Effector CD4-positive, alpha-beta T cell (primary cell): ENCODE results near the gene ETV3L. TPM values are rescaled to one million over a fixed set of nuclear protein-coding genes. Genes with fewer than 3 reads are reported as not detected.

Experiments
- DNase-seq: peaks from one replicate; pipeline ENCODE4 v3.0.0-alpha.2; 2020
- total RNA-seq: gene quantifications from one replicate; lab custom pipeline; 2026; lab: John Stamatoyannopoulos, UW

Gene ETV3L
- total RNA-seq, result not detected

DNA sequence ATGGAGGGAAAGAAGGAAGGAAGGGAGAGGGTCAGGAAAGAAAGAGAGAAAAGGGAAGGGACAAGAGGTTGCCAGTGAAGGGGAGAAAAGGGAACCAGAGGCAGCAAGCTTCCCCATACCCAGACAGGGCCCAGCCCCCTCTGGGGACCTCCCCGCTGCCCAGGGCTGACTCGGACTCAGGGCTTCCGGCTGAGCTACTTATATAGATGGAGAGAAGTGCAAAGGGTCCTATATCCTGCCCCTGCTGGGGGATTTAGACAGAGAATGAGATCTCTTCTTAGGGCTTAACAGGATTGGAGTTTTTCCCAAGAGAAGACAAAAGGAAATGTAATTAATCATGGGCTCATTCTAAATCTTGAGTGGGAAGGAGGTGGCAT is at the start of gene ETV3L:
TSS of gene ETV3L (minus strand) at position 176 of the 377 bp plus-strand sequence. CDS start 285 bp downstream, outside the sequence.
- DNase-seq, result no peak

DNA sequence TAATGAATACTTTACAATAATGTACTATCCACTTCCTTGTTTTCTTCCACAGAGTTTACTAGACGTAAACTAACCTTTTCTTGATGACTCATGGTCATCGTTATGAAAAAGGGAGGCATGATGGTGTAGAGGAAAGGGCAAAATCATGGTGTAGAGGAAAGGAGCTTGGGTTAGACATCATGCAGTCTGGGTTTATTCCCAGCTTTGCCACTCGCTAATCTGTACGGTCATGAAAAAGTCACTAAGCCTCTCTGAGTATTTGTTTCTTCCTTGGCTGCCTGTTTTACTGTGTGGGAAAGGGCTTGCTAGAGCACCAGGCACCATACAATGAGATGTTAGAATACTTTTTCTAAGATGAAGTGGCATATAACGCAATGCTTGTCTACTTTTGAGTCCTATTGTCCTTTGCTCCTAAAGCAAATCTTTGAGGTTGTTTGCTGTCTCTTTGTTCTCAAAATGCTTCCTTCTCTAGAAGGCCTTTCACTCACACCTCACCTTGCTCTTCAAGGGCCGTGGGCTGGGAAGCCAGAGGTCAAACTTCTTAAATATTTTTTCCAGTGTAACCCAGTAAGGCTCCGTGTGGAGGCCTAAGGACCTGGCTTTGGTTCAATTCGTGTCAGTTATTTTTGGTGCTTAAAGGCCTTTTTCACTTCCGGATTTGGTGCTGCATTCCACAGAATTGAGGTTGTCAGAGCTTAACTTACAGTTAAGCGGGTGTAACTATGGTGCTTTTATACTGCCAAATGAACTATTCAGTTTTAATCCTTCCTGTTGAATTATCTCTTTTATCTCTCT is 48.5 kb upstream of the ETV3L start:
- DNase-seq, result no peak

GRCh38 chr1:157147037-157147436 is 47.4 kb upstream of the ETV3L start:
- no peak for DNase-seq

DNA sequence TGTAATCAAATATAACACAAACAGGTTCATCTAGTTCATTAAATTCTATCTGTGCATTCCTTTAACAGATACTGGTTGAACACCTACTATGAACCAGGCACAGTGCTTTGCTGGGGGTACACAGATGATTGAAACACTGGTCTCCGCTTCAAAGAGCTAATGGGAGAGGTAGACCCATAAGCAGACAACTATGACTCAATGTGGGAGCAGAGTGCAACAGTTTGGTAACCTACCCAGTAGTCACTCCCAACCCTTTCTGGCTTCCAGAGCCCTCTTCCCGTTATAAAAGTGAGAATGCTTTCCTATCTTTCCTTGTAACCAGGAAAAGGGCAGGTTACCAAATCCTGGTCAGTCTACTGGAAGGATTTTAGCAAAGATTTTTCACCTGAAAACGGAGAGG is 46.6 kb upstream of the ETV3L start:
- no peak for DNase-seq

DNA sequence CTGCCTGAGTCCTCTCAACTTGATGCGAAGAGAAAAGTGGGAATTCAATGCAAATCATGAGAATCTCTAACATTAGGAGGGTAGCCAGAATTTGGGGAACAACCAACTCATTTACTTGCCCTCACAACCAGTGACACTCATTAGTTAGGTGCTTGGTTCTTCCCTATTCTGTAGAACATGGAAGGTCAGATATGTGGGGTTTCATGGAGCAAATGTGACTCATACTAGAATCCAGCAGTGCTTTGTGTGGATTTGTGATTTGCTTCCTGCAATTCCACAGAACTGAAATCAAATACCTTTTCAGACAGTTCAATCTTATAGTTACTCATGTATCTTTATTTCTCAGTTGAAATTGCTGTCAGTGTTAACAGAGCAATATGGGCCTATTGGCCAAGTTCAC is 45.5 kb upstream of the ETV3L start:
- no peak for DNase-seq

- no peak for DNase-seq
Observed at GRCh38 chr1:157144509-157144908, 44.9 kb upstream of the ETV3L start.

DNA sequence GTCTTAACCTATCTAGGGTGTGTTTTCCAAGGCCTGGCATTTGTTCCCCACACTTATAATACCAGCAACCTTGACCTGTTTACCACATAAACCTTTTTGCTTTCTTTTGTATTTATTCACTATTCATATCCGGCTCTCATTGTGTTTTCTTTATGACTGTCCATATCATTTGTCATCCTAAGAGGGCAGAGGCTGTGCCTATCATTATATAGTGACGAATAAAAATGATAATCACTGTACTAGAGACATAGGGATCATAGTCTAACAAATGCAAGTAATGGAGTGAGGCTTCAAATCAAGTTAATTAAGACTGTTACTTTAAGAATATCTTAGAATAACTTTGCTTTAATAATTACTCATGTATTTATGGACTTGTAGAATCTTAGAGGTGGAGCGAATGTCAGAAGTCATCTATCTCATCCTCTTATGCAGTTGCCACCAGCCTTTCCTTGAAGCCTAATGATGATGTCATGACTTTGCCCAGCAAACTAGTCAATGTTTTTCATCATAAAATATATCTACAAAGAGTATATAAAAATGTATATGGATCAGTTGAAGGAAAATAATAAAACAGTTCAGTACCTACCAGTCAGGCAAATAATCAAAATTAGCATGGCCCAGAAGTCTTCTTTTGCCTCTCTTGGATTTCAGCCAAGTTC is 43.3 kb upstream of the ETV3L start:
- DNase-seq, result no peak

GRCh38 chr1:157142201-157142600 is 42.6 kb upstream of the ETV3L start:
- no peak for DNase-seq

DNA sequence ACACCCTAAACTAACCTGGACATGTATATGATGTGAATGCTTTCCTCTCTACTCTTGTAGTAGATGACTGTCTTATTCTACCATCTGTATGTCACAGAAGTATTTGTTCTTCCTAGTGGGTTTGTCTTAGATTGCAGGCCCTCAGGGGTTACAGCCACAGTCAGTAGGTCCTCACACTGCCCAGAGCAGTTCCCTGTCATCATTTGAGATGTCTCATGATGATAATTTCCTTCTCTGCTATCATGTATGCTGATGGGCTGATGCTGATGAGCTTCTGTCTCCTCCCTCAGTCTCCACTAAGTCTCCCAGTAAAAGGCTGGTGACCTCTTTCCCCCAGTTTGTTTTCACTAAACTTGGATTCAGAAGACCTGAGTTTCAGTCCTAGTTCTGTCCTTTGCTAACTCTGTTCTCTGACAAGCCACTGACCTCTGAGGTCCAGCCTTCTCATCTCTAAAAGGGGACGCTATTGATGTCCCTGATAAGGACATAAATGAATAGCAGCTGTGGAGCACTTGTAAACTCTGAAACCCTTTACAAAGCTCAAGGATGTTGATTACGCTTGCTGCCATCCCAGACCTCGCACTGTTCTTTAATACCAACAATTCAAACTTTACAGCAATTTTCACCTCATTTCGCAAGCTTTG is 41.7 kb upstream of the ETV3L start:
- DNase-seq, result no peak

DNA sequence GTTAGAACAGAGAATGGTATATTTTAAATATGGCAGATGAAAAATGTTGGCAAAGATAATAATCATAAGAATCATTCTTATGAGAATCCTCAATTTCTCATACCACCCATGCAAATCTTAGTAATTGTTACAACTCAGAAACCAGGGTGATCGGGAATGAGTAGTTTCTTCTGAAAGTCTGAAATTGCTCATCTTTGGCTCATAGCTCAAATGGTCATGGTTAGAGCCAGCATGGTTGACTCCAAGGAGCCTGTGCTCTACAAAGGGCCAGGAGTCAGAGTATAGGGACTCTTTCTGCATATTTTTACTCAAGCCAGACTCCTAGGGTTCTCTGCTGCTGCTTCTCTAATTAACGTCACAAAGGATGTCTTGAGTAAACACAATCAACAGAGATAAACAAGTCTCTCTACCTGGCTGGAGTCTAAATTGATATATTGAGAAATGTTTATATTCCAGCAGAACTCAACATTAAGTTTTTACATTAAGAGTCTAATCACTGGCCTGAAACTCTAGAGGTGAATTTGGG is 40.5 kb upstream of the ETV3L start:
- DNase-seq, result no peak

- DNase-seq, result no peak
Observed at GRCh38 chr1:157139052-157139715, 39.6 kb upstream of the ETV3L start.

- peak; percentile 82 for DNase-seq
Observed at GRCh38 chr1:157138220-157139051, 38.8 kb upstream of the ETV3L start, which contains the start of gene ETV3. ETV3 (minus strand) TSS chr1:157138395; CDS start chr1:157136352, 2,043 bp downstream.

GRCh38 chr1:157137408-157138219 is 38.0 kb upstream of the ETV3L start:
- DNase-seq, result no peak

DNA sequence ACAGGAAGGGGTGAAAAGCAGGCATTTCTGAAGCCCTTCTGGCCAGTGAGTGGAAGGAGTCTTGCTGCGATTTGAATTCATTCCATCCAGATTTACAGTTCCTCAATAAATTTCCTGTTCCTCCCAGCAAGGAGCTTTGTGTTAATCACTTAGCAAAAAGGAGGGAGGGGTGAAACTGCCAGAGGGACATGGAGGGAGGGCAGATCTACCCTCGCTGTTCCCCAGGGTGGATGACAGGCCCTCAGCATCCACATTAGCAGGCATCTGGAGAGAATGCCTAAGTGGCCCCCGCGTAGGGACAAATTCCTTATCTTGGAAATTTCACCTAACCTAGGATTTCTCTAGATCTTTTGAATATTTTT is 37.4 kb upstream of the ETV3L start:
- DNase-seq, result no peak

DNA sequence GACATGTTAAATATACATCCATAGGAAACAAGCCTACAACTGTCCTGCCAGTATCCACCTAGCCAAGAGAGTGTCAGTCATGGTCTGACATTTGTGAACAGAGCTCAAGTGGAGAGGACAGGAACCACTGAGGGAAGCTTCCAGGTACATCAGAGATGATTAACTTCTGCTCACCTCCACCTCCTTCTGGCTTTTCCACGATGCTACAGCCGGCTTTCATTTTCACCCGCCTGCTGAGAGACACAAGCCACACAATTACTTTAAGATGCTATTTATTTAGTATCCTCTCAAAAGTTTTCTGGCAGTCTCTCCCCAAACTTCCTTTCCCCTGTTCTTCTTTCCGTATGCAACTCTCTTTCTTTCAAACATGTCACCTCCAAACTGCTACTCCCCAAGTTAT is 36.5 kb upstream of the ETV3L start:
- no peak for DNase-seq

DNA sequence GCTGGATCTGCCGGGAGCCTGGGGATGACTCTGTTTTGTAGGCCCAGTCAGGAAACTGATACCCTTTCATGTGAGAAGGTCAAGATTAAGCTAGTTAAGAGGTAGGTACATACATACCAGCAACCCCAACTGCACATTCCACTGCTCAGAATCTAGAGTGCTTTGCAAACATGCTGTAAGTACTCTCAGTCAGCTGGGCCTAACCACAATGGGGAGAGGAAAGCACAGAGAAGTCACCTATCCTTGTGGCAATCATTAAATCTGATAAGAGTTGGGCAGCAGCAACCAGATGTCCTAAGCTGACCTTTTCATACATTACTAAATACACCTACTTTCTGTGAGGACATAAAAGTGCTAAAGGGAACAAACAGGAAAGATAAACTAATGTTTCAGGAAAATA is 36.0 kb upstream of the ETV3L start:
- DNase-seq, result no peak

GRCh38 chr1:157135070-157135469 is 35.5 kb upstream of the ETV3L start:
- DNase-seq, result no peak

DNA sequence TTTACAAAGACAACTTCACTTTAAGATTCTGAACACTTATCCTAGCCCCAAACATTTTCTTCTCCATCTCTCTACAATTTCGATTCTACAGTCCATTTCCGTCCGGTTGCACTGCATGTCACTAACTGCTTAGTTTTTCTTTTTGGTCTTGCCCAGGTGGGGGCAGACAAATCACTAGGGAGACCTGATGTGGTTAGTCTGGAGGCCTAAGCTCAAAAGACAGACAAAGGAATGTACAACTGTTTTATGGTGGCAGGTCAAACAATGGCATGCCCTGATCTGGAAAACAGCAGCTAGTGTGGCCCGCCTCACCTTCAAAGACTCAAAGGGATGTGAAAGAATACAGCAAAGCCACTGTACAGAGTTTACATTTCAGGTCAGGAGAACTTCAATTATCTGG is 34.8 kb upstream of the ETV3L start:
- DNase-seq, result no peak

GRCh38 chr1:157133426-157133825 is 33.8 kb upstream of the ETV3L start:
- DNase-seq, result no peak

DNA sequence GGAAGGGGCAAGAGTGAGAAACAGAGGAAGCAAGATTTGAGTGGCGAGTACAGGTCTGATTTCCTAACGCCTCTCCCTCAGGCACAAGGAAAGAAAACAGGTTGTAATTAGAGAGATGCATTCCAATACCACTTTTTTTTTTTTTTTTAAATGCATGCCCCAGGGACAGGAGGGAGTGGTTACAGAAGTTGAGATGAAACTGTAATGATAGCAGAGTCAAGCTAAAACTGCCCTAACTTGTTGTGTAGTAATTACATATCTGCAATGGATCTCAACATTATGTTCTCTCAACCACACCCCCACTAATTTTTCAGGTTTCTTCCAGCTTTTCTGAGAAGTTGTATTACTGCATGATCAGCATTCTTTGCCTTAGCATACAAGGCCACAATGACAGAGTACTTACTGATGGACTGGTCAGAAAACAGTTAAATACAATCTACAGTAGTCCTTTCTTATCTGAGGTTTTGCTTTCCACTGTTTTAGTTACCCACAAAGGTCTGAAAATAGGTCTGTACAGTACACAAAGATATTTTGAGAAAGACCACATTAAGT is 33.1 kb upstream of the ETV3L start:
- DNase-seq, result no peak

DNA sequence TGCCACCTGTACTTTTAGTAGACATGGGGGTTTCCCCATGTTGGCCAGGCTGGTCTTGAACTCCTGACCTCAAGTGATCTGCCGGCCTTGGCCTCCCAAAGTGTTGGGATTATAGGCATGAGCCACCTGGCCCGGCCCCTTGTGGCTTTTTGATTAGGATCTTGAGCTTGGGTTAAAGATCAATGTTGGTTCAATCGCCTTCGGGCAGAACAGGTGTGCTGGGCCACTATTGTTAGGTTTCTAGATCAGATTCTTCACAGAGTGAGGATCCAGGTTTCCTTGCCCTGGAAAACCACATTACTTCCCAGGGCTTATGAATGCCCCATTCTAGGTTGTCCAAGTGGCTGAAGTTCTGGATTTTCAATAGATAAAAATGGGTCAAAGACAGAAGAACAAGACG is 32.5 kb upstream of the ETV3L start:
- DNase-seq, result no peak
